ENCODE results near the gene SLC8A1. TPM values are rescaled to one million over a fixed set of nuclear protein-coding genes. Genes with fewer than 3 reads are reported as not detected.

The SLC8A1 gene
- total and polyA plus RNA-seq, 10 of the 15 experiments (the other 5 are each of a cell fraction or from before 2014, with no cell fraction given): under 0.01 to 1.2 (median 0.01) TPM; not detected in 3

DNA sequence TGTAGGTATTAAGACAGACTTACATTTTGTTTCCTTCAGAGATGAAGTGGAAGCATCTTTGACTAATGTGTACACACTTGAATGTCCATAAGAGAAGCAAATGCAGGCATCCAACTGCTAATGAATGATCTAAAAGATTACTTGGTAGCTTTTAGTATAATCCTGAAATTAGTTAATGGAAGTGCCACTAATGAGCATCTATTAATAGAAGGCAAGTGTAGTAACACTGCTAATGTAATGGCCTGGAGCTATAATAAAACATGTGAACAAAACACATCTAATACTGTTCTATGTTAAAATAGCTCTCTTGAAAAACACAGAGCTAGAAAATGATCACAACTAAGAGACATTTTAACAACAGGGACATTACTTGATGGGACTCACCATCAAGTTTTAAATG lies 225.3 kb downstream of the SLC8A1 start:
- no peak overlapping the region for H3K4me3 ChIP-seq
- H4K20me1 ChIP-seq (ENCODE audit: control insufficient read depth, insufficient read depth): no peaks in the 10 kb centered on the region
- BruUV-seq (replicated peaks): no TSS peak
- no peak overlapping the region for H2AFZ ChIP-seq (ENCODE audit: control insufficient read depth, low read depth, low read length)
- in situ Hi-C loops (cut with MboI): no loop called here
- intact Hi-C loops (cut with micrococcal nuclease; ENCODE audit: unreplicated experiment): no loop called here
- ChIA-PET CTCF (interaction anchor here (1.7 kb wide), 1 partner anchor 17 kb away, joined by 3 read pairs; no protein-coding TSS in a partner anchor), SMC1A (ENCODE audit: uncharacterized antibody, unreplicated experiment) (no interaction called here), RAD21 (ENCODE audit: unreplicated experiment) (no interaction called here), POLR2A (no interaction called here)
- no peak for TF ChIP-seq IKZF1 (conservative IDR thresholded peaks at IDR 0.05)
- no peak for TF ChIP-seq SREBF1 (IDR thresholded peaks at IDR 0.05; ENCODE audit: low read length)
- TF ChIP-seq BMI1 (IDR thresholded peaks at IDR 0.05; ENCODE audit: borderline replicate concordance): no peak
- no peak for TF ChIP-seq TARDBP (IDR thresholded peaks at IDR 0.05; ENCODE audit: borderline replicate concordance)
- no peak for TF ChIP-seq JUNB (IDR thresholded peaks at IDR 0.05)
- TF ChIP-seq, protein P1, sequence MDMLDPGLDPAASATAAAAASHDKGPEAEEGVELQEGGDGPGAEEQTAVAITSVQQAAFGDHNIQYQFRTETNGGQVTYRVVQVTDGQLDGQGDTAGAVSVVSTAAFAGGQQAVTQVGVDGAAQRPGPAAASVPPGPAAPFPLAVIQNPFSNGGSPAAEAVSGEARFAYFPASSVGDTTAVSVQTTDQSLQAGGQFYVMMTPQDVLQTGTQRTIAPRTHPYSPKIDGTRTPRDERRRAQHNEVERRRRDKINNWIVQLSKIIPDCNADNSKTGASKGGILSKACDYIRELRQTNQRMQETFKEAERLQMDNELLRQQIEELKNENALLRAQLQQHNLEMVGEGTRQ (IDR thresholded peaks at IDR 0.05; ENCODE audit: borderline replicate concordance, low read depth, low read length): no peak
- ATAC-seq: no peak
- H3K79me2 ChIP-seq (ENCODE audit: control insufficient read depth, insufficient read depth, low read length): no peaks in the 10 kb centered on the region
- FAIRE-seq: no peak
- H3K36me3 ChIP-seq (ENCODE audit: control insufficient read depth in 2 of 2, insufficient read depth in 2 of 2, low read length in 1 of 2): no peaks in the 10 kb centered on the region
- no peaks in the 10 kb centered on the region for H3K4me1 ChIP-seq (ENCODE audit: control insufficient read depth, insufficient read depth, low read length)
- no peak overlapping the region for H3K27ac ChIP-seq (ENCODE audit: control insufficient read depth, insufficient read depth)
- H3K9me3 ChIP-seq (replicated peaks; ENCODE audit: control insufficient read depth, insufficient read depth, low read length): no peaks in the 10 kb centered on the region
- no peak overlapping the region for H3K4me2 ChIP-seq (ENCODE audit: control insufficient read depth, insufficient read depth)
- H3K9ac ChIP-seq (ENCODE audit: control insufficient read depth, insufficient read depth, low read length): no peak overlapping the region
- no peaks in the 10 kb centered on the region for H3K27me3 ChIP-seq (replicated peaks in 1 of 2; ENCODE audit: control insufficient read depth in 2 of 2, insufficient read depth in 2 of 2, low read length in 1 of 2)
- DNase-seq (ENCODE audit: low read depth, low spot score): no peak

DNA sequence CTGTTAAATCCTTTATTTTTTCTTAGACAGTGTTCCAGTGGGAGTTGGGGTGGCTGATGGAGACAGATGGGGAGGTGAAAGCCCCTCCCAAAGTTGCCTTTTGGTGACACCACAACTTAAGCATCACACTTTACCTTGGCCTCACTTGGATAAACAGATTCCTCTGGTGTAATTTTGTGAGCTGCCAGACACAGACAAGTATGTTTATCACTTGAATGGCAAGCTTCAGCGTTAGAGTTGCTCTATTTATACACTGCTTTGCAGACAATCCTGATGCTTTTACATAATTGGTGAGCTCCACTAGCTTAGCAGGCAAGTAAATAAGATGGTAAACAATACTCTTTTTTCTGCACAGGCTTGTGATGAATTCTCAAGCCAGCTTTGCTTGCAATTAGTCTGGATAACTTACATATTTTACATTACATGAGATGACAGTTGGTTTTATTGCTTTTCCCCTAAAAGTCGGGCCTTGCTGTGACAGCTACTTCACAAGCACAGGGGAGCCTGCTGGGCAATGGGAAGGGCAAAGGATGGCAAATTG lies 226.2 kb downstream of the SLC8A1 start:
- ChIA-PET SMC1A (ENCODE audit: uncharacterized antibody, unreplicated experiment) (no interaction called here), RAD21 (ENCODE audit: unreplicated experiment) (no interaction called here), CTCF (interaction anchor here (1.7 kb wide), 1 partner anchor 18 kb away, joined by 3 read pairs; no protein-coding TSS in a partner anchor), POLR2A (no interaction called here)
- no peaks in the 10 kb centered on the region for H3K79me2 ChIP-seq (ENCODE audit: control insufficient read depth, insufficient read depth, low read length)
- TF ChIP-seq SMARCA5 (IDR thresholded peaks at IDR 0.05) (no peak), ZSCAN29 (IDR thresholded peaks at IDR 0.05) (no peak), NR2F1 (conservative IDR thresholded peaks at IDR 0.05) (no peak), EGR1 (IDR thresholded peaks at IDR 0.05; ENCODE audit: borderline replicate concordance in 1 of 2, low read depth in 2 of 2, low read length in 2 of 2) (no peak)
- TF ChIP-seq, protein P2, sequence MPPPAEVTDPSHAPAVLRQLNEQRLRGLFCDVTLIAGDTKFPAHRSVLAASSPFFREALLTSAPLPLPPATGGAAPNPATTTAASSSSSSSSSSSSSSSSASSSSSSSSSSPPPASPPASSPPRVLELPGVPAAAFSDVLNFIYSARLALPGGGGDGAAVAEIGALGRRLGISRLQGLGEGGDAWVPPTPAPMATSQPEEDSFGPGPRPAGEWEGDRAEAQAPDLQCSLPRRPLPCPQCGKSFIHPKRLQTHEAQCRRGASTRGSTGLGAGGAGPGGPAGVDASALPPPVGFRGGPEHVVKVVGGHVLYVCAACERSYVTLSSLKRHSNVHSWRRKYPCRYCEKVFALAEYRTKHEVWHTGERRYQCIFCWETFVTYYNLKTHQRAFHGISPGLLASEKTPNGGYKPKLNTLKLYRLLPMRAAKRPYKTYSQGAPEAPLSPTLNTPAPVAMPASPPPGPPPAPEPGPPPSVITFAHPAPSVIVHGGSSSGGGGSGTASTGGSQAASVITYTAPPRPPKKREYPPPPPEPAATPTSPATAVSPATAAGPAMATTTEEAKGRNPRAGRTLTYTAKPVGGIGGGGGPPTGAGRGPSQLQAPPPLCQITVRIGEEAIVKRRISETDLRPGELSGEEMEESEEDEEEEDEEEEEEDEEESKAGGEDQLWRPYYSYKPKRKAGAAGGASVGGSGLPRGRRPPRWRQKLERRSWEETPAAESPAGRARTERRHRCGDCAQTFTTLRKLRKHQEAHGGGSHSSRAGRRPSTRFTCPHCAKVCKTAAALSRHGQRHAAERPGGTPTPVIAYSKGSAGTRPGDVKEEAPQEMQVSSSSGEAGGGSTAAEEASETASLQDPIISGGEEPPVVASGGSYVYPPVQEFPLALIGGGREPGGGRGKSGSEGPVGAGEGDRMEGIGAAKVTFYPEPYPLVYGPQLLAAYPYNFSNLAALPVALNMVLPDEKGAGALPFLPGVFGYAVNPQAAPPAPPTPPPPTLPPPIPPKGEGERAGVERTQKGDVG (CRISPR knock-in tag; IDR thresholded peaks at IDR 0.05): no peak
- FAIRE-seq (no peak), ATAC-seq (no peak), DNase-seq (ENCODE audit: low read depth, low spot score) (no peak)
- no TSS peak for BruUV-seq (replicated peaks)
- in situ Hi-C loops (cut with MboI): no loop called here
- no peak overlapping the region for H3K4me3 ChIP-seq
- H3K36me3 ChIP-seq (ENCODE audit: control insufficient read depth in 2 of 2, insufficient read depth in 2 of 2, low read length in 1 of 2): no peaks in the 10 kb centered on the region
- no peaks in the 10 kb centered on the region for H3K4me1 ChIP-seq (ENCODE audit: control insufficient read depth, insufficient read depth, low read length)
- H3K4me2 ChIP-seq (ENCODE audit: control insufficient read depth, insufficient read depth): no peak overlapping the region
- H3K27ac ChIP-seq (ENCODE audit: control insufficient read depth, insufficient read depth): no peak overlapping the region
- H3K9ac ChIP-seq (ENCODE audit: control insufficient read depth, insufficient read depth, low read length): no peak overlapping the region
- H2AFZ ChIP-seq (ENCODE audit: control insufficient read depth, low read depth, low read length): no peak overlapping the region
- no peaks in the 10 kb centered on the region for H3K27me3 ChIP-seq (replicated peaks in 1 of 2; ENCODE audit: control insufficient read depth in 2 of 2, insufficient read depth in 2 of 2, low read length in 1 of 2)
- H4K20me1 ChIP-seq (ENCODE audit: control insufficient read depth, insufficient read depth): no peaks in the 10 kb centered on the region
- no peaks in the 10 kb centered on the region for H3K9me3 ChIP-seq (replicated peaks; ENCODE audit: control insufficient read depth, insufficient read depth, low read length)
- intact Hi-C loops (cut with micrococcal nuclease; ENCODE audit: unreplicated experiment): no loop called here
- WGBS (ENCODE audit: insufficient coverage, insufficient replicate concordance, low lambda C conversion rate, missing lambda C conversion rate): 0% methylated on average over 2 of the region's 2 CpGs

Data from GM12878 (cell line).